GM12873 (cell line): ENCODE results near the gene JAK3.

Experiments used
- TF ChIP-seq, protein P1 (sequence below): IDR thresholded peaks from 2 replicates; pipeline ENCODE4 v1.5.1; 2012; ENCODE audit warnings: low read depth, mild to moderate bottlenecking, moderate library complexity, low read length, control low read depth; ENCODE audit not compliant: insufficient read depth; ENCODE audit errors: missing control alignments

JAK3 gene

DNA sequence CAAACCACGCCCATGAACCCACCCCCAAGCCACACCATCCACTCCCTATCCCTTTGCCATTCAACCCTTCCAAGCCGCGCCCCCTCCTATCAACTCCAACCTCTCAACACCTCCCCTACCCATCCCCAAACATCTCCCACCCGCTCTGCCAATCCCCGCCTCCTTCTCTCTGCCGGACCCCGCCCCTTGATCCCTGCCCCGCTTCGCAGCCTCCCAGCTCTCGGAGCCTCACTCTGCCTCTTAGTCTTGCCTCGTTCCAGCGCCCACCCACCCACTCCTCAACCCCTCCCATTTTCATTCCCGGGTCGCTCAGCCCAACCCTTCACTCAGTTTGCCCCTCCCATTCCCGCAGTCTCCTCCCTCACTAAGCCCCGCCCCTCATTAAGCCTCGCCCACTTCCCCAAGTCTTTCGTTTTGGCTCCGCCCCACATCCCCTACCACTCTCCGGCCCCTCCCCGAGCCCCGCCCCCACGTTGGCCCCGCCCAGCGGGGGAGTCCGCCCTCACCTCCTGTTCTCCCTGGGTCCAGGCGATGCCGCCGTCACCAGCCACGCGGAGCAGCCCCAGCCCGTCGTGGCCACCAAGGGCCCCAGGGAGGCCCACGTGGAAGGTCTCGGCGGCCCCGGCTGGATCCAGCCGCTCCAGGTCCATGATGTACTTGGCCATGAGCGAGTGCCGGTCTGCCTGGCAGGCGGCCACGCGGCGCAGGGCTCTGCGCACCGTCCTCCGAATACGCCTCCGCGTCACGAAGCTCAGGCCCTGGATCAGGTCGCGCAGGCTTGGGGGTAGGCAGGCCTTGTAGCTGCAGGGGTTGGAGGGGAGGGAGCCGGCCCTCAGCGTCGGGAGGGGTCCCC is 5.7 kb downstream of the JAK3 start:
- TF ChIP-seq, protein P1, sequence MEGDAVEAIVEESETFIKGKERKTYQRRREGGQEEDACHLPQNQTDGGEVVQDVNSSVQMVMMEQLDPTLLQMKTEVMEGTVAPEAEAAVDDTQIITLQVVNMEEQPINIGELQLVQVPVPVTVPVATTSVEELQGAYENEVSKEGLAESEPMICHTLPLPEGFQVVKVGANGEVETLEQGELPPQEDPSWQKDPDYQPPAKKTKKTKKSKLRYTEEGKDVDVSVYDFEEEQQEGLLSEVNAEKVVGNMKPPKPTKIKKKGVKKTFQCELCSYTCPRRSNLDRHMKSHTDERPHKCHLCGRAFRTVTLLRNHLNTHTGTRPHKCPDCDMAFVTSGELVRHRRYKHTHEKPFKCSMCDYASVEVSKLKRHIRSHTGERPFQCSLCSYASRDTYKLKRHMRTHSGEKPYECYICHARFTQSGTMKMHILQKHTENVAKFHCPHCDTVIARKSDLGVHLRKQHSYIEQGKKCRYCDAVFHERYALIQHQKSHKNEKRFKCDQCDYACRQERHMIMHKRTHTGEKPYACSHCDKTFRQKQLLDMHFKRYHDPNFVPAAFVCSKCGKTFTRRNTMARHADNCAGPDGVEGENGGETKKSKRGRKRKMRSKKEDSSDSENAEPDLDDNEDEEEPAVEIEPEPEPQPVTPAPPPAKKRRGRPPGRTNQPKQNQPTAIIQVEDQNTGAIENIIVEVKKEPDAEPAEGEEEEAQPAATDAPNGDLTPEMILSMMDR: no peak

DNA sequence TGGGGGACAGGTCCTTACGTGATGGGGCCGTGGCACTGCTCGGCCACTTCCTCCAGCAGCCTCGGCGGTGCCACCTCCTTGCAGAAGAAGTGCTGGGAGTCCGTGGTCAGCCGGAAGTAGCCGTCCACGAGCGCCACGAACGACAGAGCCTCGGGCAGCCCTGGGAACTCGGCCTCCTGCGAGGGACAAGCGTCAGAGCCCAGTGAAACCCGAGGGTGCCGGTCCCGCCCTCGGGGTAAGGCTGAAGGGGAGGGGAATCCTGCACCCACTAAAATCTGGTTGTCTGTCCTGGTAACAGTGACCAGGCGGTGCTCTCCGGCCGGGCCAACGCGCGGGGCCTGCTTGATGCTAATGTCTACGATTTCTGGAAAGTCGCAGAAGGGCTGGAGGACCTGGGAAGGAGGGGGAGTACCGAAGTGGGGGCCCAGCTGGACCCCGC is 6.4 kb downstream of the JAK3 start:
- TF ChIP-seq, protein P1: no peak

DNA sequence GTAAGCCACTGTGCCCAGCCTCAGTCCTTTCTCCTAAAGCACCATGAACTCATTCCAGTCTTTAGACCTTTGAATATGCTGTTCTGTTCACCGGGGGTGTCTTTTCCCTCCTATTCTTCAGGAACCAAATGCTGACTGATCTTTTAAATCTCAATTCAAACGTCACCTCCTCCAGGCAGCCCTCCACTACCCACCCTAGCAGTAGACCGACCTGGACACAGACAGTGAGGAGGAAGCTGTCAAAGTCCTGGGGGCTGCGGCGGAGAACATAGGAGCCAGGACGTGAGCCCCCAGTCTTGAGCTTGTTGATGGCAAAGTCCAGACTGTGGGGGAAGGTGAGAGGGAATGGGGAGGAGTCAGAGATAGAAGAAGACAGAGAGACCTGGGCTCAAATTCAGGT is 7.8 kb downstream of the JAK3 start:
- TF ChIP-seq, protein P1: no peak

DNA sequence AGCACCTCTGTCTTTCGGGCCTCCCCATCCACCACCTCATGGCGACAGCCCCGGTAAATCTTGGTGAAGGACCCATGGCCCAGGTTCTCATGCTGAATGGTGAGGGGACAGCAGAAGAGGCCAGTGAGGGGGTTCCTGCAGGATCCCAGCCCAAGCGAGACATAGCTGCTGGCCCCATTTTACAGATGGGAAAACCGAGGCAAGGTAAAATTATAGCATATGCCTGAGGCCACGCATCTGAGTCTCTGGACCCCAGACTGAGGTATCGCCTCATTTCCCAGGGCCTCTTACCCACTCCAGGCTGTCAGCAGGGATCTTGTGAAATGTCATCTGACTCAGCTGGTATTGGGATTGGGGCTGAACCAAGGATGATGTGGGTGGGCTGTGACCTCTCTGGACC is 9.8 kb downstream of the JAK3 start:
- TF ChIP-seq, protein P1: no peak

DNA sequence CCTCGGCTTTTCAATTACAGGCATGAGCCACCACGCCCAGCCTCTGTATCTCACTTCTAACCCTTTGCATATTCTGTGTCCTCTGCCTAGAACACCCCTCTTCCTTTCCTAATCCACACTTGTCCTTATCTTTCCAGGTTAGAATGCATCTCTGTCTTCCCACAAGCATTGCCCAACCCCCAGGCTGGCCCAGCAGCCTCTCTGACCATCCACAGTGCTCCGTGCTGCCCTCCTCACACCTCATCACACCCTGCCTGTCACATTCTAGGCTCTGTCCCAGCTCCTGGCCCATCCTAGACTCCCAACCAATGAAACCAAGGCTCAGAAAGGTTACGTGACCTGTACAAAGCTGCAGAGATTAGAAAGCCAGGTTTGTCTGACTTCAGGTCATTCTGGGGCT is 11.3 kb downstream of the JAK3 start:
- TF ChIP-seq, protein P1: no peak

DNA sequence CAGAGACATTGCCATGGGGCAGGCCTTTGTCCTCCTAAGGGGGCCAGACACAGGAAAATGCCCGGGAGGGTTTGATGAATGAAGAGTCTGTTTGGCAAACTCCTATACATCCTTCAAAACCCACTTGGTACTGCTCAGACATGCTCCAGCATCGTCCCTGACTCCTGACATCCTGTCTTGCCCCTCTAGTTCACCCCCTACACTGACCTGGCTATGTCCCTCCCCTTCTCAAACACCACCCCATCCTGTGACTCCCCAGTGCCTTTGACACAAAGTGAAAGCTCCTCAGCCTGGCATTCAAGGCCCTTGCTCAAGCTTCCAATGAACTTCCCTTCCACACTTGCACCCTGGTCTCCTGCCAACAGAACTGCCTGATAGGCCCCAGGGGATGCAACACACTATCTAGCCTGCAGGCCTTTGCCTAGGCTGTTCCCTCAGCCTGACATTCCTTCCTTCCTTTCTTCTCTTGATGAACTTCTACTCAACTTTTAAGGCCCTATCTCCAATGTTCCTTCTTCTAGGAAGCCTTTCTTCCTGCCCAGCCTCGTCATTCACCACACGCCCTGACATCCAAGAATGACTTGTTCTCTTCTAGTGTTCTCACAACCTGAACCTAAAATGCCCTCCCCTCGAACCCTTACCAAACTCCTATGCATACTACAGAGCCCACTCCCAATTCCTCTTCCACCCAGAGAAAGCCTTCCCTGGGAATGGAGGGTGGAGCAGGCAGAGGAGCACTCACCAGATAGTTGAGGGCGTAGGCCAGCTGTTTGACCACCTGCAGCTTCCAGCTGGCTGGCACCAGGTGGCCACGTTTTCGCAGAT is 12.4 kb downstream of the JAK3 start:
- TF ChIP-seq, protein P1: no peak
